ENCODE results near the gene CLSTN1. TPM values are rescaled to one million over a fixed set of nuclear protein-coding genes. Genes with fewer than 3 reads are reported as not detected.

Gene CLSTN1
- total and polyA plus RNA-seq, 4 donors = 3.1 to 13.4 (median 8.8) TPM

DNA sequence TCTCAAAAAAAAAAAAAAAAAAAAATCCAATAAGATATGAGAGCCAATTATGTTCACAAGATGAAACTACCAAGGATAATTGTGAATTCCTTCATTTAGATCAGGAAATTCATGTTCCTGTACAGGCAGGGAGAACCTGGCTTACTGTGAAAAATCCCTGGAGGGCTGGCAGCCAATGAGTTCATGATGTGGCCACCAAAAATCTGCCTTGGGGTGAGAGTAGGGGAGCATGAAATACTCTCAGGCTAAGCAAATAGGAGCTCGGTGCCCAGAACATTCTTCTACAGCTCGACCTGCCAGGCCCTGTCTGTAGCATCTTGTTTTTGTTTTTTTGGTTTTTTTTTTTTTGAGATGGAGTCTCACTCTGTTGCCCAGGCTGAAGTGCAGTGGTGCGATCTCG, 122.1 kb downstream of the CLSTN1 start (continued):
- no peak for TF ChIP-seq HNF4A (conservative IDR thresholded peaks at IDR 0.05)
- no peak for TF ChIP-seq GABPA (IDR thresholded peaks at IDR 0.05 in 1 of 2, conservative IDR thresholded peaks at IDR 0.05 in 1 of 2)
- TF ChIP-seq, protein P1, sequence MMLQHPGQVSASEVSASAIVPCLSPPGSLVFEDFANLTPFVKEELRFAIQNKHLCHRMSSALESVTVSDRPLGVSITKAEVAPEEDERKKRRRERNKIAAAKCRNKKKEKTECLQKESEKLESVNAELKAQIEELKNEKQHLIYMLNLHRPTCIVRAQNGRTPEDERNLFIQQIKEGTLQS (IDR thresholded peaks at IDR 0.05) = no peak
- no peak for TF ChIP-seq FOXA1 (IDR thresholded peaks at IDR 0.05)
- TF ChIP-seq JUND (IDR thresholded peaks at IDR 0.05) = no peak
- no peak for TF ChIP-seq RAD21 (IDR thresholded peaks at IDR 0.05)

DNA sequence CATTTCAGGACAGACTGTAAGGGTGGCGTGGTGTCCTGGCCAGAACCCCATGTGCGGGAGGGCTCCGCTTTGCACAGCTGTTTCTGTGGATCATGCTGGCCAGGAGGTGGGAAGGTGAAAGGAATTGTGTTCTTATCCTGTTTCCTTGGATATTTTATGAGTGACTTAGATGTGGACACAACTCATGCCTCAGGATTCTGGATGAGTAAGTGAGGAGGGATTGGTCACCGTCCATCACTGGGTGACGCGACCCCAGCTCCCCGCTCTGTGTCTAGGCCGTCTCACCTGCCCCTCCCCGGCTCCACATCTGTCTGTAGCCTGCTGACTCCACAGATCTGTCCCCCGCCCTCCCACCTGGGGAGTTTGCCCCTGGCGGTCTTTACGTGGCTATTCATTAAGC, 123.4 kb downstream of the CLSTN1 start:
- Histone ChIP-seq H3K27me3 (ENCODE audit: control insufficient read depth in 4 of 4, insufficient read depth in 4 of 4, low read length in 3 of 4) (no peaks in the 10 kb centered on the region), H3K9me3 (ENCODE audit: control insufficient read depth in 4 of 4, low read length in 3 of 4) (no peaks in the 10 kb centered on the region), H3K9ac (ENCODE audit: low read depth in 1 of 2, low read length in 2 of 2) (no peak overlapping the region), H3K36me3 (ENCODE audit: control insufficient read depth in 4 of 4, insufficient read depth in 3 of 4, low read depth in 1 of 4, low read length in 3 of 4) (no peaks in the 10 kb centered on the region), H3K27ac (ENCODE audit: low read depth in 1 of 2, low read length in 2 of 2) (no peak overlapping the region), H3K4me3 (ENCODE audit: low read depth in 1 of 3, low read length in 3 of 3) (no peak overlapping the region), H3K4me1 (ENCODE audit: control insufficient read depth in 4 of 4, insufficient read depth in 4 of 4, low read length in 3 of 4) (peaks cover 0 to 3% (median 0%) of the 10 kb centered on the region in 4 donors)
- WGBS = 83% methylated on average over 12 of the region's 12 CpGs
- TF ChIP-seq HNF4G (IDR thresholded peaks at IDR 0.05) (no peak), TAF1 (conservative IDR thresholded peaks at IDR 0.05) (no peak), YY1 (IDR thresholded peaks at IDR 0.05) (no peak), HNF4A (conservative IDR thresholded peaks at IDR 0.05) (no peak), JUND (IDR thresholded peaks at IDR 0.05) (no peak), FOXA2 (IDR thresholded peaks at IDR 0.05) (no peak), GABPA (IDR thresholded peaks at IDR 0.05 in 1 of 2, conservative IDR thresholded peaks at IDR 0.05 in 1 of 2) (no peak), FOXA1 (IDR thresholded peaks at IDR 0.05) (no peak), NR2F2 (IDR thresholded peaks at IDR 0.05) (no peak), RXRA (IDR thresholded peaks at IDR 0.05) (no peak), EGR1 (IDR thresholded peaks at IDR 0.05; ENCODE audit: low read depth in 2 of 2) (no peak)
- TF ChIP-seq, protein P2, sequence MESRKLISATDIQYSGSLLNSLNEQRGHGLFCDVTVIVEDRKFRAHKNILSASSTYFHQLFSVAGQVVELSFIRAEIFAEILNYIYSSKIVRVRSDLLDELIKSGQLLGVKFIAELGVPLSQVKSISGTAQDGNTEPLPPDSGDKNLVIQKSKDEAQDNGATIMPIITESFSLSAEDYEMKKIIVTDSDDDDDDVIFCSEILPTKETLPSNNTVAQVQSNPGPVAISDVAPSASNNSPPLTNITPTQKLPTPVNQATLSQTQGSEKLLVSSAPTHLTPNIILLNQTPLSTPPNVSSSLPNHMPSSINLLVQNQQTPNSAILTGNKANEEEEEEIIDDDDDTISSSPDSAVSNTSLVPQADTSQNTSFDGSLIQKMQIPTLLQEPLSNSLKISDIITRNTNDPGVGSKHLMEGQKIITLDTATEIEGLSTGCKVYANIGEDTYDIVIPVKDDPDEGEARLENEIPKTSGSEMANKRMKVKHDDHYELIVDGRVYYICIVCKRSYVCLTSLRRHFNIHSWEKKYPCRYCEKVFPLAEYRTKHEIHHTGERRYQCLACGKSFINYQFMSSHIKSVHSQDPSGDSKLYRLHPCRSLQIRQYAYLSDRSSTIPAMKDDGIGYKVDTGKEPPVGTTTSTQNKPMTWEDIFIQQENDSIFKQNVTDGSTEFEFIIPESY (IDR thresholded peaks at IDR 0.05) = no peak
- TF ChIP-seq, protein P3, sequence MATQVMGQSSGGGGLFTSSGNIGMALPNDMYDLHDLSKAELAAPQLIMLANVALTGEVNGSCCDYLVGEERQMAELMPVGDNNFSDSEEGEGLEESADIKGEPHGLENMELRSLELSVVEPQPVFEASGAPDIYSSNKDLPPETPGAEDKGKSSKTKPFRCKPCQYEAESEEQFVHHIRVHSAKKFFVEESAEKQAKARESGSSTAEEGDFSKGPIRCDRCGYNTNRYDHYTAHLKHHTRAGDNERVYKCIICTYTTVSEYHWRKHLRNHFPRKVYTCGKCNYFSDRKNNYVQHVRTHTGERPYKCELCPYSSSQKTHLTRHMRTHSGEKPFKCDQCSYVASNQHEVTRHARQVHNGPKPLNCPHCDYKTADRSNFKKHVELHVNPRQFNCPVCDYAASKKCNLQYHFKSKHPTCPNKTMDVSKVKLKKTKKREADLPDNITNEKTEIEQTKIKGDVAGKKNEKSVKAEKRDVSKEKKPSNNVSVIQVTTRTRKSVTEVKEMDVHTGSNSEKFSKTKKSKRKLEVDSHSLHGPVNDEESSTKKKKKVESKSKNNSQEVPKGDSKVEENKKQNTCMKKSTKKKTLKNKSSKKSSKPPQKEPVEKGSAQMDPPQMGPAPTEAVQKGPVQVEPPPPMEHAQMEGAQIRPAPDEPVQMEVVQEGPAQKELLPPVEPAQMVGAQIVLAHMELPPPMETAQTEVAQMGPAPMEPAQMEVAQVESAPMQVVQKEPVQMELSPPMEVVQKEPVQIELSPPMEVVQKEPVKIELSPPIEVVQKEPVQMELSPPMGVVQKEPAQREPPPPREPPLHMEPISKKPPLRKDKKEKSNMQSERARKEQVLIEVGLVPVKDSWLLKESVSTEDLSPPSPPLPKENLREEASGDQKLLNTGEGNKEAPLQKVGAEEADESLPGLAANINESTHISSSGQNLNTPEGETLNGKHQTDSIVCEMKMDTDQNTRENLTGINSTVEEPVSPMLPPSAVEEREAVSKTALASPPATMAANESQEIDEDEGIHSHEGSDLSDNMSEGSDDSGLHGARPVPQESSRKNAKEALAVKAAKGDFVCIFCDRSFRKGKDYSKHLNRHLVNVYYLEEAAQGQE (IDR thresholded peaks at IDR 0.05) = no peak
- TF ChIP-seq, protein P4, sequence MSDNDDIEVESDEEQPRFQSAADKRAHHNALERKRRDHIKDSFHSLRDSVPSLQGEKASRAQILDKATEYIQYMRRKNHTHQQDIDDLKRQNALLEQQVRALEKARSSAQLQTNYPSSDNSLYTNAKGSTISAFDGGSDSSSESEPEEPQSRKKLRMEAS (IDR thresholded peaks at IDR 0.05) = no peak
- TF ChIP-seq, protein P1 (IDR thresholded peaks at IDR 0.05) = no peak
- TF ChIP-seq, protein P5, sequence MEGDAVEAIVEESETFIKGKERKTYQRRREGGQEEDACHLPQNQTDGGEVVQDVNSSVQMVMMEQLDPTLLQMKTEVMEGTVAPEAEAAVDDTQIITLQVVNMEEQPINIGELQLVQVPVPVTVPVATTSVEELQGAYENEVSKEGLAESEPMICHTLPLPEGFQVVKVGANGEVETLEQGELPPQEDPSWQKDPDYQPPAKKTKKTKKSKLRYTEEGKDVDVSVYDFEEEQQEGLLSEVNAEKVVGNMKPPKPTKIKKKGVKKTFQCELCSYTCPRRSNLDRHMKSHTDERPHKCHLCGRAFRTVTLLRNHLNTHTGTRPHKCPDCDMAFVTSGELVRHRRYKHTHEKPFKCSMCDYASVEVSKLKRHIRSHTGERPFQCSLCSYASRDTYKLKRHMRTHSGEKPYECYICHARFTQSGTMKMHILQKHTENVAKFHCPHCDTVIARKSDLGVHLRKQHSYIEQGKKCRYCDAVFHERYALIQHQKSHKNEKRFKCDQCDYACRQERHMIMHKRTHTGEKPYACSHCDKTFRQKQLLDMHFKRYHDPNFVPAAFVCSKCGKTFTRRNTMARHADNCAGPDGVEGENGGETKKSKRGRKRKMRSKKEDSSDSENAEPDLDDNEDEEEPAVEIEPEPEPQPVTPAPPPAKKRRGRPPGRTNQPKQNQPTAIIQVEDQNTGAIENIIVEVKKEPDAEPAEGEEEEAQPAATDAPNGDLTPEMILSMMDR (IDR thresholded peaks at IDR 0.05; ENCODE audit: low read depth, low read length, missing input control) = no peak
- DNase-seq (ENCODE audit: low spot score) = no peak

Measured in liver (tissue), 9 donors.